GM18502 (cell line): Measurements from ENCODE around the gene MSL3B.

Source experiments
- ATAC-seq: cut with Tn5 transposase; IDR thresholded peaks from one replicate; pipeline ENCODE4 v1.9.1; 2021; ENCODE audit warnings: mild to moderate bottlenecking; ENCODE audit not compliant: unreplicated experiment, poor library complexity

The MSL3B gene

DNA sequence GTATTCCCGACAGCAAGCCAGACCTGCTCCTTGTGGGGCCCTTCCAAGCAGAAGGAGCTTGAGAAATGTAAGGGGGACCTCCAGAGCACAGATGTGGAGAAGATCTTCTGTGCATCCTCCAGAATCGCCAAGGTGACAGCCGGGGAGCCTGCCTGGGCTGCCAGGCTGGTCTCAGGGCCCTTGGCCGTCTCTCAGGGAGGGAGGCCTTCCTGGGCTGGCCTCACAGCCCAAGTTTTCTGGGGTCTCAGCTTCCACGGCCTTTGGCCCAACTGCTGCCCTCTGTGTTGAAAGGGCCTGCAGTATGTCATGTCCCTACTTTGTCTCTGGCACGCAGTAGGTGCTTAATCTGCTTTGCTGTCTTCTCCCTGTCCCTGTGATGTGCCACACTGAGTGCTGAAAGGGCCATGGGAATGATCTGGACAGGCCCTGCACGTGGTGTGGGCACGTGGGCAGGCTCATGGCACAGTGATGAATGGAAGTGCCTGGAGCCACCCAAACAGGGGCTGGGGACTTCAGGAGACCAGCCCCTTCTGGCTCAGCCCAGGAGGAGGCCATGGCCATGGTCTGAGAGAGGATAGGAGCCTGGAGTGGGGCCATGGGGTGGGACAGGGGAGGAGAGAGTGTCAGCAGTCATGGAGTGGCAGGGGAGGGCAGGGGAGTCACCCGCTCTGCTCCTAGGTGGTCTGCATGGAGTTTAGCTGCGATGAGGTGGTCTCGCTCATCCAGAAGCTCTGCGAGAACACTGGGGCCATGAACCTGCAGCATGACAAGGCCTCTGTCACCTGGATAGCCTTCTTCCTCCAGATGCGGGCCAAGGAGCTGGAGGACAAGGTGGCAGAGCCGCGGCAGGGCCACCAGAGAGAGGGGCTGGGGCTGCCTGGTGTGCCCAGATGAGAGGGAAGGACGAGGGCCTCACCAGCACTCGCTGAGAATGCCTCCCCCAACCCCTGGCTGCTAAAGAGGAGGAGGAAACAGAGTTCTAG lies 49.3 kb downstream of the MSL3B start:
- no peak for ATAC-seq

DNA sequence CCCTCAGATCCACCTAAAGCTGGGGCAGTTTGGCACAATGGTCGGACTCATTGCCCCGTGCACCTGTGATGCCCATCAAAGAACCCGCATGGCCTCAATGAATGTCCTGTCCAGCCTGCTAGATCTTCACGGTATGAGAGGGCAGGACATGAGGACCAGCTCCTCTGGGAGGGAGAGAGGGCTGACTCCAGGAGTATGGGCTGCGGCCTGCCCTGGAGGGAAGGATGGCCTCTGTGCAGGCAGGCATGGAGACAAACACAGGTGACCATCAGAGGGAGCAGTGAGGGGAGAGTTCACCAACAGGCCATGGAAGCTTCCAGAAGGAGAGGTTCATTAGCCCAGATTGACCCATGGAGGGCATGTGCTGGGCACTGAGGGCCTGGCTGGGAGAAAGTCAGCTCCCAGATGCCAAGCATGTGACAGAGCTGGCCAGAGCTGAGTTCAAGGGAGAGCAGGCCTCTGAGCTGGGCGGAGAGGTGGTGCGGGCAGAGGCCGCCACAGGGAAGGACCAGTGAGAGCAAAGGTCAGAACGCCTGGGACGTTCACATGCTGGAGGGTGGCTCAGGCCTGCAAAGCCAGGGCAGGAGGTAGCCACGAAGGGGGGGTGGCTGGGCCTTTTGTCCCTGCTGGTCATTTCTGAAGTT lies 50.1 kb downstream of the MSL3B start:
- ATAC-seq: no peak

- no peak for ATAC-seq
Observed at GRCh38 chr2:233817361-233817911, 50.8 kb downstream of the MSL3B start.

DNA sequence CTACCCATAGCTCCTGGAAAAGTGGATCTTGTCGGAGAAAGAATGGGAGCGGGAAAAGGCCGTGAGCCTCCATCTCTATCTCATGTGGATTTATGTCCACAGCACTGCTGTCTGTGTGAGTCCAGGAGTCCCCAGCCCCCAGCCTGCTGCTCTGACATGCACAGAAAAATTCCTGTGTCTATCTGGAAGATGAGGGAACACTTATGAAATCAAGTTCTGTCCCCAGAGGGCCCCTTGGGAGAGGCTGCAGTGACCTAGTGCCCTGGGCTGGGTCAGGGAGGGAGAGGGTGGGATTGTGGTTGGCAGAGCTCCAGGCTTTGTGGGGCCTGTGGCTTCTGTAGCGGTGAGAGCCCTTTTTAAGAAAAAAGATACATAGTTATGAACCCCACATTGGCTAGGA lies 51.4 kb downstream of the MSL3B start:
- ATAC-seq: no peak

DNA sequence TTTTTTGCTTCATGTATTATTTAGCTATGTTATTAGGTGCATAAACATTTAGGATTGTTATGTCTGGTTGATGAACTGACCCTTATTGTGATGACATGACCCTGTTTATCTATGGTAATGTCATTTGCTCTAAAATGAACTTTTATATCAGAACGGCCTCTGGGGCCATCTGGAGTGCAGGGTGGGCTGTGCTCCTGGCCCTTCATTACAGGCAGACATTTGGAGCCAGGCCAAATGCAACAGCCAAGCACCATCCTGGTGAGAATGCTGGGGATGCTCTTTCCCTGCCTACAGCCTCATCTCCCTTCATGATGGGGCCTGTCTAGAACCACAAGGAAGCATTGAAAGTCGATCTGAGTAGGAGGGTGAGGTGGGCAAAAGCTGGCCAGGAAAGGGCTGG lies 51.9 kb downstream of the MSL3B start:
- no peak for ATAC-seq

DNA sequence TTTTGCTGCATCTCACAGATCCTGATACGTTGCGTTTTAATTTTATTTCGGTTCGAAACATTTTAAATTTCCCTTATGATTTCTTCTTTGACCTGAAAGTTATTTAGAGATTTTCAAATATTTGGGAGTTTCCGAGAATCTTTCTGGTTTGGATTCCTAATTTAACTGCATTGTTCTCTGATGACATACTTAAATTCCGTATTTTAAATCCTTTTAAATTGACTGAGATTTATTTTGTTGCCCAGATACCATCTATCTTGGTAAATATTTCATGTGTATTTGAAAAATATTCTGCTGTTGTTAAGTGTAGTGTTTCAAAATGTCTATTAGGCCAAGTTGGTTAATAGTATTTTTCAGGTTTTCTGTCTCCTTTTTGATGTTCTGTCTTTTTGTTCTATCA lies 52.3 kb downstream of the MSL3B start:
- no peak for ATAC-seq
